GM12801 (cell line): Measurements from ENCODE around the gene KIF14.

ENCODE experiments used
- TF ChIP-seq, protein P1 (sequence below): IDR thresholded peaks from one replicate; pipeline ENCODE4 v1.5.1; 2011; ENCODE audit warnings: control low read depth; ENCODE audit not compliant: insufficient read length; ENCODE audit errors: extremely low read depth

KIF14 gene

GRCh38 chr1:200642481-200642880 lies 21.9 kb upstream of the KIF14 start:
- TF ChIP-seq, protein P1, sequence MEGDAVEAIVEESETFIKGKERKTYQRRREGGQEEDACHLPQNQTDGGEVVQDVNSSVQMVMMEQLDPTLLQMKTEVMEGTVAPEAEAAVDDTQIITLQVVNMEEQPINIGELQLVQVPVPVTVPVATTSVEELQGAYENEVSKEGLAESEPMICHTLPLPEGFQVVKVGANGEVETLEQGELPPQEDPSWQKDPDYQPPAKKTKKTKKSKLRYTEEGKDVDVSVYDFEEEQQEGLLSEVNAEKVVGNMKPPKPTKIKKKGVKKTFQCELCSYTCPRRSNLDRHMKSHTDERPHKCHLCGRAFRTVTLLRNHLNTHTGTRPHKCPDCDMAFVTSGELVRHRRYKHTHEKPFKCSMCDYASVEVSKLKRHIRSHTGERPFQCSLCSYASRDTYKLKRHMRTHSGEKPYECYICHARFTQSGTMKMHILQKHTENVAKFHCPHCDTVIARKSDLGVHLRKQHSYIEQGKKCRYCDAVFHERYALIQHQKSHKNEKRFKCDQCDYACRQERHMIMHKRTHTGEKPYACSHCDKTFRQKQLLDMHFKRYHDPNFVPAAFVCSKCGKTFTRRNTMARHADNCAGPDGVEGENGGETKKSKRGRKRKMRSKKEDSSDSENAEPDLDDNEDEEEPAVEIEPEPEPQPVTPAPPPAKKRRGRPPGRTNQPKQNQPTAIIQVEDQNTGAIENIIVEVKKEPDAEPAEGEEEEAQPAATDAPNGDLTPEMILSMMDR = no peak

DNA sequence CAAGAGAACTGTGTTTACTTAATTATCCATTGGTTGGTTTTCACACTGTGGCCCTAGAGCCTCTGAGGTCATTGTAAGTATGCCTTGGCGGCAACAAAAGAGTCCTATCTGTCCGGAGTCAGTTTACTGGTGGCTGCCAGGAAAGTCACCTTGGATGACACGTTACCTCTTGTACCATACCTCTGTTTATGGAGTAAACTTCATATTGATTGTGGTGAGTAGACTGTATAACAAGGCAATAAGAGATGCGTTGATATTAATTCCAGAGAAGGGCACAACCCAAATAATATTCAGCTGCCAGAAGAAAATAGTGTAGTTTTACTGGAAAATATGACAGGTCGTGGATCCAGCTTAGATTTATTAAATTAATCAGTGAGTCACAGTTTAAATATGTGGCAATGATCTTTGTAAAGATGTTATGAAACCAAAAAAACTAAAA lies 20.4 kb upstream of the KIF14 start:
- TF ChIP-seq, protein P1 = no peak

- TF ChIP-seq, protein P1 = no peak
These were observed 19.9 kb upstream of the KIF14 start for GRCh38 chr1:200640373-200640962.

DNA sequence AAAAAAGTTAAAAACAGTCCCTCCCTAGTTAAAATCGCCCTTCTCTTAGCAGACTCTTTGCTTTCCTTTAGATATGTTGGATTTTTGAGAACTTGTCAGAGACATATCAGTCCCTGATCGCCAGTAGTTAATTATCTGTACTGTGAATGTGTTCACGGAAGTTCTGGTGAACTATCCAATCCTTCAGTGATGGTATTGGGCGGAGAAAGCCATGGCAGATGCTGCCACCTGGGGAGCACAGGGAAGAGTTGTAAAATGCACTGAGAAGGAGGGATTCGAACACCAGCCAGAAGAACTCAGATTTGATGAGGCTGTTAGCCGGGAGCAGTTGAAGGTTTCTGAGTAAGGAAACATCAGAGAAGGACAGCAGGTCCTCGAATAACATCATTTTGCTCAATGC lies 17.5 kb upstream of the KIF14 start:
- TF ChIP-seq, protein P1 = no peak

GRCh38 chr1:200636681-200637080 lies 16.1 kb upstream of the KIF14 start:
- TF ChIP-seq, protein P1 = no peak

DNA sequence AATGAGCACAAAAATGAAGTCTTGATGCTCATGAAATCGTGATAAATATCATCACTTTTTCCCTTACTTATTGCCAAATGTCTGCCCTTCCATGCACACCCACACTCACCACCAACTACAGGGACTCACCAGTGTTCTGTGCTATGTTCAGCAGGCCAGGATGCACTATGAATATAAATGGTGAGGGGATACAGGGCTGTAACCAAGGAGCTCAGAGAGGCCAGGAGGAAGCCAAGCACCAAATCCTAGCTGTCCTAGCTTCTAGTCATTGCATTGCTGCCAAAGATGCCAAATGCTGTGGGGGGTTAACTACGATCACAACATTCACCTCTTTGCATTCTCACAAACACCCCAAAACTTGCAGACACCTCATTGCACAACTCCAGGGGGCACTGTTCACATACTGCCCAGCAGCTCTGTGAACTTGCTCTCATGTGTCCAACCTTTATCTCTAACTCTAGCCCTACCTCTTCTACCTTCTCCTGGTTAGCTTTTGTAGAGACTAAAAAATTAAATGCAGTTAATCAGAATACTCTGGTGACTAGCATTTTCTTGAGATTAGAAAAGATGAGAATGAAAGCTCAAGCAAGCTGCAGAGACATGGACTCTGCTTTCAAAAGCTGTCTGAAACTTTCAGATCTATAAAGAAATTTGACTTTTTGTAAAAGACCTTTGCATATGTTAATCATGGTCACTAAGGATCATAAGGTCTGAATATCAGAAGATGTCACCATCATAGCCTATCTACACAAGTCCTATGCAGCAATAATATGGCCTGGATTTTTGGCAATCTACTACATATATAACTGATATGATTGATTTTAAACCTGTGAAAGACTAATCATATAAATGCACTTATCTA lies 13.9 kb upstream of the KIF14 start:
- TF ChIP-seq, protein P1 = no peak

- TF ChIP-seq, protein P1 = no peak
These were observed 10.8 kb upstream of the KIF14 start for GRCh38 chr1:200631375-200631774.
